Bone marrow (tissue), 2 donors: ENCODE measurements around the gene GRPEL2.

ENCODE experiments used
- DNase-seq, 2 donors: peaks; one replicate each; lab custom pipeline; 2025; lab: John Stamatoyannopoulos, UW

Gene GRPEL2

DNA sequence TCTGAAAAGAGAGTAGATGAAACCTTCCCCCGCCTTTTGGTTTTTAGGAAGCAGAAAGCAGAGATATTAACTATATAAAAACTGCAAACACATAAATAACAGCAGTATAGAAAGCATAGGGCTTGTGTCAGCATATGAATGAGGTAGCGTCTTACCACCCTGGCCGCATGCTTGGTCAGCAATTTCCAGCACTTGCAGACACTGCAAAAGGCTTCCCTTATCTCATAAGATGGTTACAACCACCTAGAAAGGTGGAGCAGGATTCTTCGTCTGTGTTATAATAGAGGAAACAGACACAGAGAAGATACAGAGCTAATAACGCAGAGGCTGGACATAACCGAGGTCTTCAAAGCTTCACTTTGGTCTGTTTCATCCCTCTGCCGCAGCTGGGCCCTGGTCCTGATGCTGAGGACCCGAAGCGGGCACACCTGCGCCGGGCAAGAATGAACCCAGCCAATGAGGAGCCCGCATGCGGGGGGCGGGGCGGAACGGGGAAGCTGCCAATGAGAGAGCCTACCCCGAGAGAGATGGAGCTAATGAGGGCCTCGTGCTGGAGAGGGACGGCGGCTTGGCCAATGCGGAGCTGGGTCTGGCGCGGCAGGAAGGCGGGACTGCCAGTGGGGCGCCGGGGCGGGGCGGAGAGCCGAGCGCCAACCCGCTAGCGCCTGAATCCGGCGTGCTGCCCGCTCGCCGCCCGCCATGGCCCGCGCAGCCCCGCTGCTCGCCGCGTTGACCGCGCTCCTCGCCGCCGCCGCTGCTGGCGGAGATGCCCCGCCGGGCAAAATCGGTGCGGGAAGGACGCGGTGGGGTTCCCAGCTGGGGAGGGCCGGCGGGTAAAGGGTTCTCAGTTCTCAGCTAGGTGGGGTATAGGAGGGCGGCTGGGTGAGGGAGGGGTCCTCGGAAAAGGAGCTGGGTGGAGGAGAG is 12.3 kb downstream of the GRPEL2 start, which contains the start of gene PCYOX1L:
TSS of gene PCYOX1L (plus strand) at position 677 of the 924 bp plus-strand sequence. CDS start at position 700, 23 bp downstream.
- peak; percentile 71 to 93 for DNase-seq

DNA sequence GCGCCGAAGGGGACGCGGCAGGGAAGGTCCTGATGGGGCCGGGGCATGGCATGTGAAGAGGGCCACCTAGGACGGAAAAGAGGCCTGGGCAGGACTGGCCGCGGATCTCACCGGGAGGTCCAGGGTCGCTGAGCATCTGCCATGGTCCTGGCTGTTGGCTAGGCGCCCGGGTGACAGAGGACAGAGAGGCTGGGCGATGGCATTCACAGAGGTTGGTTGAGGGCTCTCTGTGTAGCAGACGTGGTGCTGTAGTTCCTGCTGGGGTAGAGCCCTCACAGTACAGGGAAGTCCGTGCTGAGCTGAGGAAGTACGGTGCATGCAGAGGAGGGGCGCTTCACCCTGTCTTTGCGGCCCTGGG is 13.0 kb downstream of the GRPEL2 start:
- peak in 1 of 2 donors; percentile 44 for DNase-seq

DNA sequence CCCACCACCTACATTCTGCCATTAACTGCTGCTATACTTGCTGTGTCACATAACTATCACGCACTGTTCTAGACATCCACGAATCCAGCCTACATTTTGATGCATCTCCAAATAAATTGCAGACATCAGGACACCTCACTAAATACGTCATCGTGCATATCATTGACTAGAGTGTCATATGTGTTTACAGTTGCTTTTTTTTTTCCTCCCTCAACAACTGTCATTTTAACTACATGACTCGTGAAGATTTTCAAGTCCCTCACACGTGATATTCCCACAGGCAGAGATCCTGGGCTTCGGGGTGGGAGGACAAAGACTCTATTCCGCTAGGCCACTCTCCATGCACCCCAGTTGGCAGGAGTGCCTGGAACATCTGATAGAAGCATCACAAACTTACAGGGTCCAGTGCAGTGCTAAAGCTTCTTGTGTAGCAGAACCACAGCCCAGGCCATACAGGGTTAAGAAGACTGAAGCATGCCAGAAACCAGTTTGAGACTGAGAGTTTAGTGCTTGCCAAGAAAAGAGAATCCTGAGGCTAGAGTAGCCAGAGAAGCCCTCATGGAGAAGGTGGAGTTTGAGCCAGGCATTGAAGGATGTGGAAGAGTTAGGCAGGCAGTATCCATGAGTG is 13.7 kb downstream of the GRPEL2 start:
- no peak for DNase-seq

DNA sequence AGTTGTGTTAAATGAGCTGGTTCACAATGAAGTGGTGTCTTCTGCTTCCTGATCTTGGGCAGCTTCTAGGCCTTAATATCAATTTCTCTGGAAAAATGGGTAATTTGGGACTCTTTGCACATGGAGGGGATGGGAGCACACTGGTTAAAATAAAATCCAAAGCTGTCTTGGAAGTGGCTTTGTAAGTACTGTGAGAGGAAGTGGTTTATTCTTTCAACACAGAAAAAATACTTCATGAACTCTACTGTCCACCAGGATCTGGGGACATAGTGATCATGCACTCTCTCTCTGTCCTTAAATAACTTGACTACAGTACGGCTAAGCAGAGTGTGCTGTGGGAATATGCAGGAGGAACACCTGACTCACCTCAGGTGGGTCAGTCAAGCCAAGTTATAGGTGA is 15.0 kb downstream of the GRPEL2 start:
- no peak for DNase-seq

DNA sequence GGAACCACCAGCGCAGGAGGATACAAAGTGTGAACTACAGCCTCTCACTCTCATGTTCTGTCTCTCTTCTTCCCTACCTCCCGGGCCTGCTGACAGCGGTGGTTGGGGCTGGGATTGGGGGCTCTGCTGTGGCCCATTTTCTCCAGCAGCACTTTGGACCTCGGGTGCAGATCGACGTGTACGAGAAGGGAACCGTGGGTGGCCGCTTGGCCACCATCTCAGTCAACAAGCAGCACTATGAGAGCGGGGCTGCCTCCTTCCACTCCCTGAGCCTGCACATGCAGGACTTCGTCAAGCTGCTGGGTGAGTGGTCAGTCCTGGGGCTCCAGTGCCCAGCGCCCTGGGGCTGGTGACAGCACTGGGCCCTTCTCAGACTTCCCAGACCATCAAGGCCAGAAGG is 17.2 kb downstream of the GRPEL2 start:
- DNase-seq = no peak

DNA sequence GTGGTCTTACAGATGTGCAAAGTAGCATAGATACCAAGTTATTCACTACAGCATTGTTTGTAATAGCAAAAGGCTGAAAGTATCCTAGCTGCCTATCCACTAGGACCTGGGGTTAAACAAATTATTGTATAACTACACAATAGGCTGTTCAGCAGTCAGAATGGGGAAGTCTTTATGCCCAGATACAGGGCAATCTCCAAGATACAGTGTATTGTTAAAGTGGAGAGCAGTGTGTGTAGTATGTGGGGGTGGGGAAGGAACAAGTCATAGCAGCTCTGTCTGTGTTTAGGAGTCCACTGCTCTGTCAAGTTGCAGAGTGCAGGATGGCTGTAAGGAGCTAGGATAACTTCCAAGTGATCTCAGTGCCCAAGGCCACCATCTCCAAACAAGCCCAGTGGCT is 18.1 kb downstream of the GRPEL2 start:
- DNase-seq = no peak

DNA sequence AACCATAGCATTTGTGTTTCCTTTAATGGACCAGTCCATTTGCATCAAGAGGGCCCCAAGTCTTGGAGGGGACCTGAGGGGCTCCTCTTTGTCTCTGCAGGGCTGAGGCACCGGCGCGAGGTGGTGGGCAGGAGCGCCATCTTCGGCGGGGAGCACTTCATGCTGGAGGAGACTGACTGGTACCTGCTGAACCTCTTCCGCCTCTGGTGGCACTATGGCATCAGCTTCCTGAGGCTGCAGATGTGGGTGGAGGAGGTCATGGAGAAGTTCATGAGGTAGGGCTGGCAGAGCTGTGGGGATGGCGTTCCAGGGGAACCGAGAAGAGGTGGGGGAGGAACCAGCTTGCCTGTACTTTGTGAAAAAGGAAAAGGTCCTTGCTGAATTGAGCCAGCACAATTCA is 18.6 kb downstream of the GRPEL2 start:
- DNase-seq = no peak

DNA sequence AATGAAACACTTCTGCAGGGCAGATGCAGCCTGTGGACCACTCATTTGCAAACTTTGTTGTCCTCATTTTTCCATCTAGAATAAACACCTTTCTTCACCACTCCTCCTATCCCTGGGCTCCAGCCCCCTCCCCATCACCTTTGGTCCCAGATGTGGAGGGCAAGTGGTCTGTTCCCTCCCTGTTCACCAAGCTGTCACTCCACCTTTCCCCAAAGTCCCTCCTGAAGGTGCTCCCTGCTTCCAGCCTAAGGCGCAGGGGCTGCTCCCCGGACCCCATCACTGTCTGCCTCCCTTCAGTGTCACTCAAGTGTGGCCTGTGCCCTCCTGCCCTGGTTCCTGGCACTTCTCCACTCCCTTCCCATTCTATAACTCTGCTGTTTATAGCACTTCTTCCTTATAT is 19.4 kb downstream of the GRPEL2 start:
- no peak for DNase-seq

DNA sequence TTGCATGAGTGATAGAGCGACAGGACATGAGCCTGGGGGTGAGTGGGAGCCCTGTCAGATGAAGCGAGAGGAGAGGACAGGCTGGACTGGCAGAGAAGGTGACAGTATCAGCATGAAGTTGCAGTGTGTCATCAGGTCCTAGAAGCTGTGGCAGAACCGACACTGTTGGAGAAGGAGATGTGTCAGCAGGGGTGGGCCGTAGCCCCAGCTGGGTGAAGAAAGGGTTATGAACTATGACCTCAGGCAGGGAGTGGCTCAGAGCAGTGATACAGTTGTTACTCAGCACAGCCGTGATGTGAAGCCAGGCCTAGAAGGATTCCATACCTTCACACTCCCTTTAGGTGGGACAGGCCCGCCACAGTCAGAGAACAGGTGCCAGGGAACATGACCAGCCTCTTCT is 20.1 kb downstream of the GRPEL2 start:
- DNase-seq = no peak

DNA sequence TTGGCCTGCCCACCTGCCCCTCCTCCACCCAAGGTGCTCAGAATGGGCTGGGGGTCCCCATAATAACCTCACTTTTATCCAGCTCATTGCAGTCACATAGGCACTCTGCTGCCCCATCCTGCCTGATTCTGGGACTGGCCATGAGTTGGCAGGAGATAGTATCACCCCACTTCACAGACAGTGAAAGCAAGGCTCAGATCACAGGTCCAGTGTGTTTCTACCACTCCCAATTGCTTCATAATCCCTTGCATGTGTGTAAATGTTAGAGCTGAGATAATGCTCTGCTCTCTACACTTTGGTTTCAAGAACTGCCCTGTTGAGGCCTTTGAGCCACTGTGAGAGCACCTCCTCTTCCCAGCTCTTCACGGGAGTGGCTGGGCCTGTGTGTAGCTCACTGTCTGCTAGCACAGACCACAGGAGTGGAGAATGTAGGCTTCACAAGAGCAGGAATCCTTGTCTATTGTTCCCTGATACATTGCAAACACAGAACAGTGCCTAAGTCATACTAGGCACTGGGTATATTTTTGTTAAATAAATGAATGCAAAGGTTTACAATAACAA is 20.9 kb downstream of the GRPEL2 start:
- no peak for DNase-seq

DNA sequence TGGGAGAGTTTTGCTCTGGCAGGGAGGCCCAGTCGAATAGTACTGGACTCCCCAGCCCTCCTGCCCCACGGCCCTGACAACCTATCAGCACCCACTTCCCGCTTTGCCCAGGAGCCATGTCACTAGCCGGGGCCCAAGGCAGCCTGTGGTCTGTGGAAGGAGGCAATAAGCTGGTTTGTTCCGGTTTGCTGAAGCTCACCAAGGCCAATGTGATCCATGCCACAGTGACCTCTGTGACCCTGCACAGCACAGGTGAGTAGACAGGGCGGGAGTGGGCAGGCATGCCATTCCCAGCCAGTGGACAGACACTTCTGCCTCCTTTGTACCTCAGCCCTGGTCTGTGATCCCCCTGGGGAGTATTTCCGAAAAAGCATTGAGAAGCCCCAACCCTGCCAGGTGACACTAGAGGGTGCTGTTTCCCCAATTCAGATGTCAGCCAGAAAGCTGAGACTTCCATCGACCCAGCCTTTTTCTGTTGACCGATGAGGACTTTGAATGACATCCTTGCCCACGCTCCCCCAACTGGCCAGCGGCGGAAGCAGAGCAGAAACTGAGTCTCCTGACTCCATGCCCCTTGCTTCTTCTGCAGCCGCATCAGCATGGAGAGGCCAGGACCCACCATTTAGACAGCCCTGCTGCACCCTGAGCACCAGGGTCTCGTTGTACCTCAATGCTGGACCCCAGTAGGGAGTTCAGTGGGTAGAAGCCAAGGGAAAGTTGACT is 22.1 kb downstream of the GRPEL2 start:
- DNase-seq = peak in 1 of 2 donors; percentile 7

DNA sequence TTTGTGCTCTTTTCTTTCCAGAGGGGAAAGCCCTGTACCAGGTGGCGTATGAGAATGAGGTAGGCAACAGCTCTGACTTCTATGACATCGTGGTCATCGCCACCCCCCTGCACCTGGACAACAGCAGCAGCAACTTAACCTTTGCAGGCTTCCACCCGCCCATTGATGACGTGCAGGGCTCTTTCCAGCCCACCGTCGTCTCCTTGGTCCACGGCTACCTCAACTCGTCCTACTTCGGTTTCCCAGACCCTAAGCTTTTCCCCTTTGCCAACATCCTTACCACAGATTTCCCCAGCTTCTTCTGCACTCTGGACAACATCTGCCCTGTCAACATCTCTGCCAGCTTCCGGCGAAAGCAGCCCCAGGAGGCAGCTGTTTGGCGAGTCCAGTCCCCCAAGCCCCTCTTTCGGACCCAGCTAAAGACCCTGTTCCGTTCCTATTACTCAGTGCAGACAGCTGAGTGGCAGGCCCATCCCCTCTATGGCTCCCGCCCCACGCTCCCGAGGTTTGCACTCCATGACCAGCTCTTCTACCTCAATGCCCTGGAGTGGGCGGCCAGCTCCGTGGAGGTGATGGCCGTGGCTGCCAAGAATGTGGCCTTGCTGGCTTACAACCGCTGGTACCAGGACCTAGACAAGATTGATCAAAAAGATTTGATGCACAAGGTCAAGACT is 22.8 kb downstream of the GRPEL2 start:
- DNase-seq = no peak

DNA sequence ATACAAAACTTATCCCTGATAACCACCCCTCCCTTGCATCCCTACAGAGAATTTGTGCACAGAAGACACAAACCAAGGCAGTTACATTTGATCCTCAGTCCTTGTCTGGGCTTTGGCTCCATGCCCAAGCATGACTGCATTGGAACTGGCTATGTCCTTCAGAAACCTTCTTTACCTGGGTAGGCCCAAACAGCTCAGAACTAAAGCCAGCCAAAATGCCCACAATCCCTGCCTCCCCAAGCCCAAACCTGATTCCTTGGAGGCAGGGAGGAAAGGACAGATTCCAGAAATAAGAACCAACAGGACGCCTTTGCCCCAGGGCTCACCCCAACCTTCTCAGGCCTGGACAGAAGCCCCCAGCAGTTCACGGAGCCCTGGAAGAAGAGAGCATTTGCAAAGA is 25.6 kb downstream of the GRPEL2 start:
- no peak for DNase-seq

DNA sequence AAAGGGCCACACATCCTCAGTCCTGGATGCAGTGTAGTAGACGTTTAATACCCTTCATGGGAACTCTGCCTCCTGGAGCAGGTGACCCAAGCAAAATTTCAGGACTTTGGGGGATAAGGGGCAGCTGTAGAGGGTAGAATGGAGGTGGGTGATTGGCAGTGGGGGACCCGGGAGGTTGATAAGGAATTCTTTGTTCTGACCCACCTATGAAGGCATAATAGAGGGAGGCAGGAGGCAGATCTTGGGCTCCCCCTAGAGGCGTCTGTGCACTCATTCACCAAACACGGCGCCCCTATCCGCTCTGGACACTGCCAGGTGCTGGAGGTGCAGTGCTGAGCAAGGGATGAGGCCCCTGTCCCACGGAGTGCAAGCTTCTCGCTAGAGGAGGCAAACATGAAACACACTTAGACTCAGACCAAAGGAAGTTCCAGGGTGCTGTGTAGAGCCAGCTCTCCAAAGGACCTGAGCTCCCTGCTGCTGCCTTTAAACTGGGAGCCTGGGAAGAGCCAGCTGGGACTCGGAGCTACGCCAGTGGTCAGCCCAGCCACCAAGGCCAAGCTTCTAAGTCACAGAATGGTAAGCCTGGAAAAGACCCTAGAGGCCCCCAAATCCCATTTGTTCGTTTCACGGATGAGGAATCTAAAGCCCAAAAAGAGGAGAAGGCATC is 26.1 kb downstream of the GRPEL2 start:
- peak; percentile 13 to 30 for DNase-seq

DNA sequence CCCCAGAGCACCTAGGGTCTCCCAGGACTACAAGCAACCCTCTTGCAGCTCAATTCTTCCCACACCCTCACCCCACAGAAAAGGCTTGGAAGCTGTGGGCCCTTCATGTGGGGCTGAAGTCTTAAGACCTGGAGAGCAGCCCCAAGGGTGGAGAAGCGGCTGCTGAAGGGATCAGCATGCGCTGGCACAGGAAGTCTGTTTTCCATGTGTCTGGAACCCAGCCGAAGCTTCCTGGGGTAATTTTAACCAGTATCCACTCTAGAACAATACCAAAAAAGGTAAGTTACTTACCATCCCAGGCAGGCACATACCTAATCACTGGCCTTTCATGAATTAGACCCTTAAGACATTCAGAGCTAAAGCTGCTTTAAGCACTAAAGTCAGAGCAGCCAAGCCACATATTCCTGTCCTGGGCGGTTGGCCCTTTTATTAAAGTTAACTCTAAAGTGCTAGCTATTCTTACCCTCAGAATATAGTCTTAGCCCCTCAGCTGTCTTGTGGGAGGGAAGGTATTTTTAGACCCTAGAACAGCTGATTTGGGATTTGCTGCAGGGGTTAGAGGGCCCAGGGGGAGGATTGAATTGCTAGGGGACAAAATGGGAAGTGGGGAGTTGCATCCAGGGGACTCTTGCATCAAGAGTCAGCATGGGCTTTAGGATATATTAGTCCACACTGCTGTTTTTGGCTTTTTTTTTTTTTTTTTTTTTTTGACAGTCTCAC is 26.9 kb downstream of the GRPEL2 start:
- DNase-seq = no peak

DNA sequence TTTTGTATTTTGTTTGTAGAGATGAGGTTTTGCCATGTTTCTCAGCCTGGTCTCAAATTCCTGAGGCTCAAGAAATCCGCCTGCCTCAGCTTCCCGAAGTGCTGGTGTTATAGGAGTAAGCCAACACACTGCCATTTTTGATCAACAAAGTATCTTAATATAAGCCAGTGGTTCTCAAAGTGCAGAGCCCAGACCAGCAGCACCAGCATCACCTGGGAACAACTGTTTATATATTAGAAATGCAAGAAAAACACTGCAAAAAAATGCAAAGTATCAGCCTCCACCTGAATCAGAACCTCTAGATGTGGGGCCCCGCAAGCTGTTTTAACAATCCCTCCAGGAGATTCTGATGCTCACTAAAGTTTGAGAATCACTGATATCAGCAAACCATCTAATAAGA is 27.6 kb downstream of the GRPEL2 start:
- no peak for DNase-seq

DNA sequence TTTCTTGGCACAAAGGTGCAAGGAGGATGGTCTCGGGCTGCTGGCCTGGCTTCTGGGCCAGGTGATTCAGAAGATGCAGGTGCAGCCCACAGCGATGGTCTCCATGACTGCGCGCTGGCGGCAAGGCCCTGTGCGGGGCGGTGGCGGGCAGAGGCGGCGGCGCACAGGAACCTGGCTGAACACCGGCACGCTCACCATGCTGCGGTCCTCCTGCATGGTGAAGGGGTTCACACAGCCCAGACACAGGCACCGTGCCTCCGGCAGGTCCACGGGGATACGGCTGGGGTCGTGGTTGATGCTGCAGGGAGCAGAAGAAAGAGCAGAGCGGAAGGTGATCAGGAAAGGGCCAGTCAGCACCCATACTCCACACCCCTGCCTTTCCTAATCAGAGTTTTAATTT is 29.0 kb downstream of the GRPEL2 start:
- no peak for DNase-seq

DNA sequence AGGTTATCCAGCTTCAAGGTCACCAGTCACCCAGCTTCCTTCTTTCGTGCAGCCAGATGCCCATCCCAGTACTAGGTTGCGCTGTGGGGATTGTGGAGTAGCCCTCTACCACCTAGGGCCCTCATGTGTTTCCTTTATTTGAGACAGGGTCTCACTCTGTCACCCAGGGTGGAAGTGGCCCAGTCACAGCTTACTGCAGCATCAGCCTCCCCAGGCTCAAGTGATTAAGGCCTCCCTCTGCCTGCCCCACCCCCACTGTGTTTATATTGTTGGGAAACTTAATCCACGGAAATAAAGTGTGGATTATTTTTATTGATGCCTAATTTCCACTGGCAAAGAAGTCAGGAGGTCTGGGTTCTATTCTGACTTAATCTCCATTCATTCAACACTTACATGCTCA is 29.5 kb downstream of the GRPEL2 start:
- DNase-seq = no peak

DNA sequence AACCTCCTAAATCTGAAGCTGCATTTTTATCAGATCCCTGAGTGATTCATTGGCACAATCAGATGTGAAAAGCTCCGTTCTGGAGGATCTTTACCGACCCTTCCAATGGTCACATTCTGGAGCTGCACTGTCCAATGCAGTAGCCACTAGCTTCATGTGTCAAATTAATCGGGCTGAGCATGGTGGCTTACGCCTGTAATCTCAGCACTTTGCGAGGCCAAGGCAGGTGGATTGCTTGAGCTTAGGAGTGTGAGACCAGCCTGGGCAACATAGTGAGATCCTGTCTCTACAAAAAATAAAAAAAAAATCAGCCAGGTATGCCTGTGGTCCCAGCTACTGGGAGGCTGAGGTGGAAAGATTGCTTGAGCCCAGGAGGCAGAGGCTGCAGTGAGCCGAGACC is 30.1 kb downstream of the GRPEL2 start:
- no peak for DNase-seq

DNA sequence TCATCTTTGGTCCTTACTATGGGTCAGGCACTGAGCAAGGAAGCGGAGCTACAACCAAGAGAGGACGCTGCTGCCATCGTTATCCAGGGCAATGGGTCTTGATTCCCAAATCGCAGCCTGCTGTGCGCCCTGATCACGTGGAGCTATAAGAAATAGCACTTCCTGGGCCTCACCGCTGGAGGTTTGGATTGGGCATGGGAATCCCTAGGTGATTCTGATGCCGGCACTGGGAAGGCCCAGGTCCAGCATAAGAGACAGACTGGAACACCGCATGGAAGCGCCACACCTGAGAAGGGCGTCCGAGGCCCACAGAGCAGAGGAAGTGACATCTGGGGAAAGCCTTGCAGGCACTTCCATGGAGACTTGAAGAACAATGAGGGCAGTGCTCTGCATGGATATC is 30.8 kb downstream of the GRPEL2 start:
- DNase-seq = no peak
